CD4-positive, alpha-beta T cell (primary cell): ENCODE measurements around the gene BAIAP2L2. TPM values are rescaled to one million over a fixed set of nuclear protein-coding genes. Genes with fewer than 3 reads are reported as not detected.

ENCODE experiments used
- ATAC-seq: fragments of 200-7000 bp; cut with Tn5 transposase; one replicate; pipeline ENCODE4 v1.10.0; 2022; ENCODE audit warnings: mild to moderate bottlenecking; ENCODE audit not compliant: poor library complexity
- CTCF ChIA-PET: fragments of 350-600 bp; sonication (Branson Sonifier 250); formaldehyde crosslinking; loops from one replicate; lab custom pipeline; 2021; ENCODE audit warnings: antibody characterized with exemption, inconsistent platforms; lab: Charles Lee
- POLR2A ChIA-PET: fragments of 350-600 bp; sonication (Branson Sonifier 250); formaldehyde crosslinking; loops from one replicate; lab custom pipeline; 2021; ENCODE audit warnings: antibody characterized with exemption, inconsistent platforms; lab: Charles Lee
- DNase-seq, 14 experiments: peaks; one replicate each; pipeline ENCODE4 v3.0.0-alpha.2; 2013 to 2020; ENCODE audit warnings: mixed read lengths in 2 of 14
- H3K27ac ChIP-seq, 2 donors: one replicate each; pipeline versions ENCODE4 v1.5.1 to v1.7.0; 2013; ENCODE audit warnings: low read length in 2 of 2, low read depth in 1 of 2, mild to moderate bottlenecking in 1 of 2
- H3K27me3 ChIP-seq, 2 experiments: 1 replicate in 1 of 2; 2 replicates in 1 of 2; pipeline versions ENCODE4 v1.6.1 to v1.7.0; 2013; ENCODE audit warnings: low read length in 2 of 2, control low read depth in 1 of 2, mild to moderate bottlenecking in 1 of 2, moderate library complexity in 1 of 2; ENCODE audit not compliant: insufficient read depth in 2 of 2, control insufficient read depth in 1 of 2
- H3K36me3 ChIP-seq: one replicate; pipeline ENCODE4 v1.6.1; 2013; ENCODE audit warnings: low read length, control low read depth; ENCODE audit not compliant: insufficient read depth
- H3K4me1 ChIP-seq: one replicate; pipeline ENCODE4 v1.6.1; 2013; ENCODE audit warnings: low read length, control low read depth; ENCODE audit not compliant: insufficient read depth
- H3K4me3 ChIP-seq: one replicate; pipeline ENCODE4 v1.5.1; 2013; ENCODE audit warnings: mild to moderate bottlenecking, low read length, moderate library complexity
- H3K9me3 ChIP-seq, 2 experiments: 1 replicate in 1 of 2; 2 replicates in 1 of 2; pipeline versions ENCODE4 v1.6.1 to v1.7.0; 2013; ENCODE audit warnings: low read length in 2 of 2, mild to moderate bottlenecking in 2 of 2, control low read depth in 1 of 2, moderate library complexity in 1 of 2; ENCODE audit not compliant: control insufficient read depth in 1 of 2, insufficient read depth in 1 of 2
- H3K27ac Mint-ChIP-seq: one replicate; pipeline ENCODE4 v1.8.0; 2020; ENCODE audit warnings: mixed read lengths
- H3K27me3 Mint-ChIP-seq: one replicate; pipeline ENCODE4 v1.8.0; 2021; ENCODE audit warnings: mixed read lengths
- H3K36me3 Mint-ChIP-seq: one replicate; pipeline ENCODE4 v1.8.0; 2021; ENCODE audit warnings: low read depth, mixed read lengths
- H3K4me1 Mint-ChIP-seq: one replicate; pipeline ENCODE4 v1.8.0; 2021; ENCODE audit warnings: low read depth, mixed read lengths
- H3K4me3 Mint-ChIP-seq: one replicate; pipeline ENCODE4 v1.8.0; 2020; ENCODE audit warnings: mild to moderate bottlenecking, mixed read lengths
- H3K9me3 Mint-ChIP-seq: one replicate; pipeline ENCODE4 v1.8.0; 2020; ENCODE audit warnings: mixed read lengths
- intact Hi-C, 2 experiments: fragments of 100-400 bp; cut with DNase I in 1 of 2; cut with micrococcal nuclease in 1 of 2; formaldehyde crosslinking; loops; one replicate each; pipeline versions ENCODE4 v1.15.1 to v1.9.0; 2023 to 2025; cut with DNase I, micrococcal nuclease
- total RNA-seq, 174 experiments: library from RNA in 2 of 174; stranded (reverse) in 2 of 174; gene quantifications; one replicate each; pipeline ENCODE4 v1.2.3 and lab custom pipeline; 2021 to 2026
- TF ChIP-seq, protein P1 (sequence below): fragments of 200-600 bp; IDR thresholded peaks from one replicate; pipeline ENCODE4 v1.8.0; 2022; ENCODE audit warnings: antibody characterized with exemption, mild to moderate bottlenecking

Gene BAIAP2L2
- total RNA-seq, 2 experiments from 2014 or later = 0.45 to 1.0 TPM

DNA sequence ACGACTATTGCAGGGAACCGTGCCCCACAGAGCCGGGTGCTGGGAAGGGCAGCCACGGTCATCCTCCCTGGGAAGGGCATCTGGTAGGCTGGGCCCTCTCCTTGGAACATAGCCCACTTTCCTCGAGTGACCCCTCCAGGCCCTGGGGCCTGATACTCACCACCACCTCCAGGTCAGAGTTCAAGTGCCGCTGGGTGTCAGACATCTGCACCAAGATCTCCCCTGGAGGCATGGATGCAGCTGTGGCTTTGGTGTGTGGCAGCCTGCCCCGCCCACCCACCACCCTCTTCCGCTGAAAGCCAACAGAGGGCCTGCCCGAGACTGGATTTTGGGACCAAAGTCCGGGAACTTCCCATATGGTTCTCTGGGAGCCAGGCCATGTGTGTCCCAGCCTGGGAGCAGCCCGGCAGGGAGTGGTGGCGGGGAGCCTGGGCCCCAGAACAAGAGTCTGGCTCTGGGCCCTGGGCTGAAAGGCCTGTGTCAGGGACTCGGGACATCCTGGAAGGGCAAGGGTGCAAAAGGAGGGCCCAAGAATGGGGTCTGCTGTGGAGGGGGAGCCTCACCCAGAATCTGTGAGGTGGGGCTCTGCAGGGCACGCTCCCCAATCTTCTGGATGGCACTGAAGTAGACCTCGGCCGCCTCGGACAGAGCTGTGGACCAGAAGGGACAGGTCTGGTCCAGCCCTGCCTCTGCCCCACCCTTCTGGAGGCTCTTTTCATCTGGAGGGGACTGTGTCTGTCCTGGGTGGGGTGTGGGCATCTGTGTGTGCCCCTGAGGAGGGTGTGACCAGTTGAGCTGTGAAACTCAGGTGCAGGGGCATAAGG, 2.6 kb downstream of the BAIAP2L2 start:
- CTCF ChIA-PET = no interaction called here
- H3K4me3 ChIP-seq = no peak overlapping the region
- no peaks in the 10 kb centered on the region for H3K4me1 Mint-ChIP-seq
- H3K36me3 Mint-ChIP-seq = peaks cover 3% of the 10 kb centered on the region
- no peak overlapping the region for H3K4me3 Mint-ChIP-seq
- POLR2A ChIA-PET = no interaction called here
- no peaks in the 10 kb centered on the region for H3K27me3 ChIP-seq
- no peak for ATAC-seq
- H3K36me3 ChIP-seq = peaks cover 9% of the 10 kb centered on the region
- intact Hi-C loops = no loop called here
- peaks cover 0 to 10% of the 10 kb centered on the region in 2 experiments for H3K9me3 ChIP-seq
- TF ChIP-seq, protein P1, sequence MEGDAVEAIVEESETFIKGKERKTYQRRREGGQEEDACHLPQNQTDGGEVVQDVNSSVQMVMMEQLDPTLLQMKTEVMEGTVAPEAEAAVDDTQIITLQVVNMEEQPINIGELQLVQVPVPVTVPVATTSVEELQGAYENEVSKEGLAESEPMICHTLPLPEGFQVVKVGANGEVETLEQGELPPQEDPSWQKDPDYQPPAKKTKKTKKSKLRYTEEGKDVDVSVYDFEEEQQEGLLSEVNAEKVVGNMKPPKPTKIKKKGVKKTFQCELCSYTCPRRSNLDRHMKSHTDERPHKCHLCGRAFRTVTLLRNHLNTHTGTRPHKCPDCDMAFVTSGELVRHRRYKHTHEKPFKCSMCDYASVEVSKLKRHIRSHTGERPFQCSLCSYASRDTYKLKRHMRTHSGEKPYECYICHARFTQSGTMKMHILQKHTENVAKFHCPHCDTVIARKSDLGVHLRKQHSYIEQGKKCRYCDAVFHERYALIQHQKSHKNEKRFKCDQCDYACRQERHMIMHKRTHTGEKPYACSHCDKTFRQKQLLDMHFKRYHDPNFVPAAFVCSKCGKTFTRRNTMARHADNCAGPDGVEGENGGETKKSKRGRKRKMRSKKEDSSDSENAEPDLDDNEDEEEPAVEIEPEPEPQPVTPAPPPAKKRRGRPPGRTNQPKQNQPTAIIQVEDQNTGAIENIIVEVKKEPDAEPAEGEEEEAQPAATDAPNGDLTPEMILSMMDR = no peak
- no peaks in the 10 kb centered on the region for H3K9me3 Mint-ChIP-seq
- DNase-seq = no peak
- H3K27ac ChIP-seq = no peak overlapping the region
- peak overlapping the region; percentile 54 for H3K27ac Mint-ChIP-seq
- H3K4me1 ChIP-seq = no peaks in the 10 kb centered on the region
- no peaks in the 10 kb centered on the region for H3K27me3 Mint-ChIP-seq

DNA sequence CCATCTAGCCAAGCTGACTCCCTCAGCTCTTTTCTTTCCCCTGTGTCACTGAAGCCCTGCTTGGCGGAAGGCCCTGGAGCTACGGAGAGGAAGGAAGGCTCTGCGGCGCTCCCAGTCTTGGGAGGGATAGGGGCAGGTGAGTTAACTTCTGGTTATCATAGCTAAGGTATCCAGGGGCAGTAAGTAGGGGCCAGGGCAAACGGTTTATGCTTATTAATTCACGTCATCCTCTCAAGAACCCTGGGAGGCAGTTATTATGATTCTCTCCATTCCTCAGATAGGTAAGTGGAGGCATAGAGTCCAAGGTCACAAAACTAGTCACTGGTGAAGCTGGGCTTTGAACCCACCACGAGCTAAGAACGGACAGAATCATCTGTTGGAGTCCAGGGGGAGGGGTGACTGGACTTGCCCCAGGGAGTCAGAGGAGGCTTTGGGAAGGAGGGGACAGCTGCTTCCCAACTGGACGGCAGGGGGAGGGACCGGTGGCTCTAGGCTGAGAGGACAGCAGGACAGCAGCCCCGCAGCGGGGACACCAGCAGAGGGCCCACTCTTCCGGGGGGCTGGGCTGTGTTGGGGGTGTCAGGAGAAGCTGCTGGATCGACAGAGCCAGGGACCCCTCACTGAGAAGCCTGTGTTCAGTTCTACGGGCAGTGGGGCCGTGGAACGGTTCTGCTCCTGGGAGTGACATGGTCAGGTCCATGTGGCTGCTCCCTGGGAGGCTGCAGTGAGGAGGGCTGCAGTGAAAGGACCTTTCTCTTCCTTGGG, 3.5 kb downstream of the BAIAP2L2 start:
- ATAC-seq (no peak), DNase-seq (peak in 1 of 14 experiments; percentile 8)
- H3K27ac ChIP-seq = no peak overlapping the region
- Mint-ChIP-seq H3K36me3 (no peaks in the 10 kb centered on the region), H3K4me1 (no peaks in the 10 kb centered on the region), H3K27me3 (no peaks in the 10 kb centered on the region), H3K4me3 (no peak overlapping the region), H3K9me3 (no peaks in the 10 kb centered on the region), H3K27ac (no peak overlapping the region)
- TF ChIP-seq, protein P1 = no peak
- ChIA-PET POLR2A (no interaction called here), CTCF (interaction anchor here (0.7 kb wide), 1 partner anchor 55 kb away, joined by 3 read pairs; no protein-coding TSS in a partner anchor)
- H3K9me3 ChIP-seq = peaks cover 0 to 10% of the 10 kb centered on the region in 2 experiments
- no peak overlapping the region for H3K4me3 ChIP-seq
- intact Hi-C loops = no loop called here
- no peaks in the 10 kb centered on the region for H3K27me3 ChIP-seq
- no peaks in the 10 kb centered on the region for H3K4me1 ChIP-seq
- peaks cover 5% of the 10 kb centered on the region for H3K36me3 ChIP-seq

- Histone ChIP-seq H3K36me3 (peaks cover 2% of the 10 kb centered on the region), H3K4me1 (no peaks in the 10 kb centered on the region), H3K9me3 (no peaks in the 10 kb centered on the region), H3K27ac (no peak overlapping the region), H3K4me3 (no peak overlapping the region), H3K27me3 (no peaks in the 10 kb centered on the region)
- ATAC-seq (no peak), DNase-seq (peak in 1 of 14 experiments; percentile 21)
- H3K36me3 Mint-ChIP-seq = no peaks in the 10 kb centered on the region
- peaks cover 4% of the 10 kb centered on the region for H3K4me1 Mint-ChIP-seq
- intact Hi-C loops = no loop called here
- no peak overlapping the region for H3K4me3 Mint-ChIP-seq
- TF ChIP-seq, protein P1 = no peak
- no peaks in the 10 kb centered on the region for H3K27me3 Mint-ChIP-seq
- POLR2A ChIA-PET = no interaction called here
- H3K27ac Mint-ChIP-seq = no peak overlapping the region
- CTCF ChIA-PET = interaction anchor here (0.6 kb wide), 1 partner anchor 1242 kb away, joined by 3 read pairs; no protein-coding TSS in a partner anchor
- no peaks in the 10 kb centered on the region for H3K9me3 Mint-ChIP-seq
These were observed 6.4 kb downstream of the BAIAP2L2 start for GRCh38 chr22:38104084-38104483.
